Fibroblast of lung (primary cell): ENCODE results near the gene SPPL2C. TPM values are rescaled to one million over a fixed set of nuclear protein-coding genes. Genes with fewer than 3 reads are reported as not detected.

ENCODE experiments used
- DNase-seq, 2 donors: peaks; one replicate each; pipeline versions ENCODE4 v3.0.0 to v3.0.0-alpha.2; 2010; ENCODE audit warnings: low read depth in 2 of 2
- H2AFZ ChIP-seq: 2 replicates; pipeline ENCODE4 v1.5.1; 2012; ENCODE audit warnings: low read length, control low read depth, inconsistent platforms
- H3K27ac ChIP-seq: 2 replicates; pipeline ENCODE4 v1.5.1; 2011; ENCODE audit warnings: low read length, control low read depth; ENCODE audit not compliant: insufficient read depth
- H3K27me3 ChIP-seq: 2 replicates; pipeline ENCODE4 v1.5.1; 2011; ENCODE audit warnings: mild to moderate bottlenecking, low read length; ENCODE audit not compliant: control insufficient read depth, insufficient read depth
- H3K36me3 ChIP-seq: 2 replicates; pipeline ENCODE4 v1.5.1; 2011; ENCODE audit warnings: low read length; ENCODE audit not compliant: control insufficient read depth, insufficient read depth
- H3K4me1 ChIP-seq: 2 replicates; pipeline ENCODE4 v1.5.1; 2011; ENCODE audit warnings: low read length; ENCODE audit not compliant: control insufficient read depth, insufficient read depth; ENCODE audit errors: extremely low read depth
- H3K4me2 ChIP-seq: 2 replicates; pipeline ENCODE4 v1.5.1; 2011; ENCODE audit warnings: low read length, control low read depth; ENCODE audit not compliant: insufficient read depth; ENCODE audit errors: extremely low read depth
- H3K4me3 ChIP-seq, 4 experiments: fragments of 200-600 bp in 1 of 4; sonication (generic) in 1 of 4; replicated peaks in 1 of 4; 2 replicates each; pipeline ENCODE4 v1.5.1; 2011 to 2016; ENCODE audit warnings: low read length in 4 of 4, low read depth in 3 of 4, mild to moderate bottlenecking in 3 of 4, control low read depth in 2 of 4, inconsistent platforms in 1 of 4, mixed read lengths in 1 of 4; ENCODE audit not compliant: insufficient read depth in 1 of 4; ENCODE audit errors: control extremely low read depth in 1 of 4
- H3K79me2 ChIP-seq: 2 replicates; pipeline ENCODE4 v1.5.1; 2012; ENCODE audit warnings: mild to moderate bottlenecking, low read length, inconsistent platforms; ENCODE audit not compliant: control insufficient read depth, insufficient read depth
- H3K9ac ChIP-seq: 2 replicates; pipeline ENCODE4 v1.5.1; 2011; ENCODE audit warnings: mild to moderate bottlenecking, low read length, control low read depth; ENCODE audit not compliant: insufficient read depth
- H3K9me3 ChIP-seq: 2 replicates; pipeline ENCODE4 v1.5.1; 2012; ENCODE audit warnings: low read depth, low read length; ENCODE audit not compliant: control insufficient read depth, insufficient read depth
- H4K20me1 ChIP-seq: 2 replicates; pipeline ENCODE4 v1.5.1; 2011; ENCODE audit warnings: low read length; ENCODE audit not compliant: control insufficient read depth, insufficient read depth; ENCODE audit errors: extremely low read depth
- EZH2 ChIP-seq: IDR thresholded peaks from 2 replicates; pipeline ENCODE4 v1.5.1; 2012; ENCODE audit warnings: low read length, control low read depth, mild to moderate bottlenecking; ENCODE audit errors: missing control alignments
- polyA plus RNA-seq, 2 donors: library from polyadenylated mRNA; depleted of rRNA in 1 of 2; stranded (reverse) in 1 of 2; unstranded in 1 of 2; fragments of >200 nt; gene quantifications; 2 replicates each; pipeline ENCODE4 v1.2.1, GENCODE V29; 2011 to 2012; ENCODE audit warnings: missing spikeins in 1 of 2
- total RNA-seq: library from RNA; depleted of rRNA; stranded (reverse); fragments of >200 nt; gene quantifications from 2 replicates; pipeline ENCODE4 v1.2.1, GENCODE V29; 2014
- TF ChIP-seq, protein P1 (sequence below), 2 donors: IDR thresholded peaks in 1 of 2; conservative IDR thresholded peaks in 1 of 2; 1 replicate in 1 of 2; 2 replicates in 1 of 2; pipeline ENCODE4 v1.5.1; 2011 to 2012; ENCODE audit warnings: low read length in 2 of 2, control low read depth in 1 of 2, inconsistent platforms in 1 of 2, low read depth in 1 of 2, mild to moderate bottlenecking in 1 of 2

SPPL2C gene
- total and polyA plus RNA-seq, 2 donors (not counting 1 experiment from before 2014, with no cell fraction given): not detected

- Histone ChIP-seq H3K4me3 (no peak overlapping the region), H3K27me3 (no peaks in the 10 kb centered on the region), H4K20me1 (no peaks in the 10 kb centered on the region), H3K36me3 (no peaks in the 10 kb centered on the region), H3K4me2 (no peak overlapping the region), H3K27ac (no peak overlapping the region), H2AFZ (no peak overlapping the region), H3K4me1 (no peaks in the 10 kb centered on the region), H3K9me3 (no peaks in the 10 kb centered on the region), H3K9ac (no peak overlapping the region), H3K79me2 (no peaks in the 10 kb centered on the region)
- TF ChIP-seq, protein P1, sequence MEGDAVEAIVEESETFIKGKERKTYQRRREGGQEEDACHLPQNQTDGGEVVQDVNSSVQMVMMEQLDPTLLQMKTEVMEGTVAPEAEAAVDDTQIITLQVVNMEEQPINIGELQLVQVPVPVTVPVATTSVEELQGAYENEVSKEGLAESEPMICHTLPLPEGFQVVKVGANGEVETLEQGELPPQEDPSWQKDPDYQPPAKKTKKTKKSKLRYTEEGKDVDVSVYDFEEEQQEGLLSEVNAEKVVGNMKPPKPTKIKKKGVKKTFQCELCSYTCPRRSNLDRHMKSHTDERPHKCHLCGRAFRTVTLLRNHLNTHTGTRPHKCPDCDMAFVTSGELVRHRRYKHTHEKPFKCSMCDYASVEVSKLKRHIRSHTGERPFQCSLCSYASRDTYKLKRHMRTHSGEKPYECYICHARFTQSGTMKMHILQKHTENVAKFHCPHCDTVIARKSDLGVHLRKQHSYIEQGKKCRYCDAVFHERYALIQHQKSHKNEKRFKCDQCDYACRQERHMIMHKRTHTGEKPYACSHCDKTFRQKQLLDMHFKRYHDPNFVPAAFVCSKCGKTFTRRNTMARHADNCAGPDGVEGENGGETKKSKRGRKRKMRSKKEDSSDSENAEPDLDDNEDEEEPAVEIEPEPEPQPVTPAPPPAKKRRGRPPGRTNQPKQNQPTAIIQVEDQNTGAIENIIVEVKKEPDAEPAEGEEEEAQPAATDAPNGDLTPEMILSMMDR (conservative IDR thresholded peaks at IDR 0.05 in 1 of 2, IDR thresholded peaks at IDR 0.05 in 1 of 2; ENCODE audit: low read depth in 1 of 2, low read length in 2 of 2): peak in 1 of 2 donors; percentile 18
- TF ChIP-seq EZH2: no peak
- no peak for DNase-seq
These were observed 31.5 kb upstream of the SPPL2C start for GRCh38 chr17:45813048-45813725.

- Histone ChIP-seq H2AFZ (no peak overlapping the region), H3K9ac (no peak overlapping the region), H3K9me3 (no peaks in the 10 kb centered on the region), H3K4me1 (no peaks in the 10 kb centered on the region), H3K4me2 (no peak overlapping the region), H3K36me3 (no peaks in the 10 kb centered on the region), H4K20me1 (no peaks in the 10 kb centered on the region), H3K4me3 (no peak overlapping the region), H3K27ac (no peak overlapping the region), H3K27me3 (no peaks in the 10 kb centered on the region), H3K79me2 (no peaks in the 10 kb centered on the region)
- TF ChIP-seq EZH2: no peak
- TF ChIP-seq, protein P1 (conservative IDR thresholded peaks at IDR 0.05 in 1 of 2, IDR thresholded peaks at IDR 0.05 in 1 of 2; ENCODE audit: low read depth in 1 of 2, low read length in 2 of 2): no peak
- no peak for DNase-seq
These were observed 29.8 kb upstream of the SPPL2C start for GRCh38 chr17:45814622-45815606.

GRCh38 chr17:45815752-45816151 is 28.9 kb upstream of the SPPL2C start:
- Histone ChIP-seq H3K4me3 (no peak overlapping the region), H3K4me2 (no peak overlapping the region), H3K27ac (no peak overlapping the region), H4K20me1 (no peaks in the 10 kb centered on the region), H3K9me3 (no peaks in the 10 kb centered on the region), H3K79me2 (no peaks in the 10 kb centered on the region), H3K27me3 (no peaks in the 10 kb centered on the region), H3K9ac (no peak overlapping the region), H3K4me1 (no peaks in the 10 kb centered on the region), H3K36me3 (no peaks in the 10 kb centered on the region), H2AFZ (no peak overlapping the region)
- TF ChIP-seq EZH2: no peak
- TF ChIP-seq, protein P1 (conservative IDR thresholded peaks at IDR 0.05 in 1 of 2, IDR thresholded peaks at IDR 0.05 in 1 of 2; ENCODE audit: low read depth in 1 of 2, low read length in 2 of 2): no peak
- DNase-seq: no peak
